Mesothelial cell of epicardium (in vitro differentiated cells): Measurements from ENCODE around the gene JARID2. TPM values are rescaled to one million over a fixed set of nuclear protein-coding genes. Genes with fewer than 3 reads are reported as not detected.

ENCODE experiments used
- DNase-seq, 2 experiments: peaks; one replicate each; pipeline ENCODE4 v3.0.0; 2021; ENCODE audit warnings: low spot score in 2 of 2; ENCODE audit not compliant: unreplicated experiment in 2 of 2
- H3K27ac Mint-ChIP-seq: 2 replicates; pipeline ENCODE4 v1.8.0; 2021; ENCODE audit warnings: mixed read lengths
- H3K27me3 Mint-ChIP-seq: 2 replicates; pipeline ENCODE4 v1.8.0; 2021; ENCODE audit warnings: low read depth, mixed read lengths
- H3K36me3 Mint-ChIP-seq: 2 replicates; pipeline ENCODE4 v1.8.0; 2021; ENCODE audit warnings: mixed read lengths
- H3K4me1 Mint-ChIP-seq: 2 replicates; pipeline ENCODE4 v1.8.0; 2021; ENCODE audit warnings: mixed read lengths
- H3K4me3 Mint-ChIP-seq: 2 replicates; pipeline ENCODE4 v1.8.0; 2021; ENCODE audit warnings: mild to moderate bottlenecking, moderate library complexity, mixed read lengths
- H3K9me3 Mint-ChIP-seq: 2 replicates; pipeline ENCODE4 v1.8.0; 2021; ENCODE audit warnings: mixed read lengths
- CTCF ChIP-seq: fragments of 200-600 bp; sonication (generic); IDR thresholded peaks from one replicate; pipeline ENCODE4 v1.5.0; 2021; ENCODE audit warnings: antibody characterized with exemption; ENCODE audit not compliant: unreplicated experiment
- total RNA-seq: library from RNA; stranded (reverse); gene quantifications from 3 replicates; pipeline ENCODE4 v1.2.1, GENCODE V29; 2021

The JARID2 gene
- total RNA-seq, 1 donor from 2014 or later, result 35.3 TPM

- no peak overlapping the region for H3K27ac Mint-ChIP-seq
- H3K4me1 Mint-ChIP-seq, result peaks cover 33% of the 10 kb centered on the region
- TF ChIP-seq CTCF, result no peak
- H3K27me3 Mint-ChIP-seq, result no peaks in the 10 kb centered on the region
- no peaks in the 10 kb centered on the region for H3K36me3 Mint-ChIP-seq
- DNase-seq, result no peak
- H3K9me3 Mint-ChIP-seq, result no peaks in the 10 kb centered on the region
- H3K4me3 Mint-ChIP-seq, result no peak overlapping the region
These were observed 305.4 kb downstream of the JARID2 start for GRCh38 chr6:15551262-15551661.

- Mint-ChIP-seq H3K4me1 (peaks cover 29% of the 10 kb centered on the region), H3K27me3 (no peaks in the 10 kb centered on the region), H3K36me3 (no peaks in the 10 kb centered on the region), H3K27ac (no peak overlapping the region), H3K9me3 (no peaks in the 10 kb centered on the region), H3K4me3 (no peak overlapping the region)
- no peak for TF ChIP-seq CTCF
- DNase-seq, result no peak
These were observed 305.9 kb downstream of the JARID2 start for GRCh38 chr6:15551798-15552197.

GRCh38 chr6:15553031-15553430, 307.2 kb downstream of the JARID2 start:
- H3K4me3 Mint-ChIP-seq, result no peak overlapping the region
- no peaks in the 10 kb centered on the region for H3K9me3 Mint-ChIP-seq
- peak overlapping the region; percentile 19 for H3K27ac Mint-ChIP-seq
- no peaks in the 10 kb centered on the region for H3K36me3 Mint-ChIP-seq
- no peak for TF ChIP-seq CTCF
- DNase-seq, result no peak
- H3K27me3 Mint-ChIP-seq, result no peaks in the 10 kb centered on the region
- peaks cover 23% of the 10 kb centered on the region for H3K4me1 Mint-ChIP-seq

GRCh38 chr6:15553736-15554294, 307.9 kb downstream of the JARID2 start:
- DNase-seq, result no peak
- Mint-ChIP-seq H3K9me3 (peaks cover under 1% of the 10 kb centered on the region), H3K4me3 (no peak overlapping the region), H3K4me1 (peaks cover 23% of the 10 kb centered on the region), H3K27ac (peak overlapping the region; percentile 20), H3K36me3 (no peaks in the 10 kb centered on the region), H3K27me3 (no peaks in the 10 kb centered on the region)
- TF ChIP-seq CTCF, result no peak

GRCh38 chr6:15554728-15555100, 308.8 kb downstream of the JARID2 start:
- peaks cover 3% of the 10 kb centered on the region for H3K9me3 Mint-ChIP-seq
- no peak for DNase-seq
- H3K27me3 Mint-ChIP-seq, result no peaks in the 10 kb centered on the region
- H3K27ac Mint-ChIP-seq, result no peak overlapping the region
- H3K4me3 Mint-ChIP-seq, result no peak overlapping the region
- no peak for TF ChIP-seq CTCF
- H3K4me1 Mint-ChIP-seq, result peaks cover 23% of the 10 kb centered on the region
- no peaks in the 10 kb centered on the region for H3K36me3 Mint-ChIP-seq
